Measurements from ENCODE around the gene MCM5. TPM values are rescaled to one million over a fixed set of nuclear protein-coding genes. Genes with fewer than 3 reads are reported as not detected.

The MCM5 gene
- total RNA-seq, 4 donors from 2014 or later: 16.5 to 102 (median 21.5) TPM

DNA sequence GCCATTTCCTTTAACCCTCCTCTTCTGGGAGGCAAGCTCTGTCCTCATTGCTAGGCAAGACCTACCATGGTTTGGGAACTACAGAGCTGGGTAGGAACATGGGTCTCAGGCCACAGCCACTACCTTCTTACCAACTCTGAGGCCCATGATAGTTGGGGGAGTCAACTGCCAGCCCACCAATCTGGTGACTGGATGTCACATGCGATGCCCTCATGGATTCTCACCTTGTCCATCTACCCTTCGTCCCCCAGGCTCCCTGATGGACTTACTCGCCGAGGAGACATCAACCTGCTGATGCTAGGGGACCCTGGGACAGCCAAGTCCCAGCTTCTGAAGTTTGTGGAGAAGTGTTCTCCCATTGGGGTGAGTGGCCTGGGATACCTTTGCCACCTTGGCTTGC, 13.7 kb downstream of the MCM5 start:
- H3K27ac ChIP-seq: no peak overlapping the region
- H3K4me3 ChIP-seq: no peak overlapping the region
- H3K27me3 ChIP-seq: no peaks in the 10 kb centered on the region
- peaks cover 0 to 11% (median 3%) of the 10 kb centered on the region in 4 donors for H3K4me1 ChIP-seq
- no peaks in the 10 kb centered on the region for H3K9me3 ChIP-seq
- TF ChIP-seq POLR2A (IDR thresholded peaks at IDR 0.05): no peak
- no peak for TF ChIP-seq CTCF (IDR thresholded peaks at IDR 0.05)
- no peak for DNase-seq
- peaks cover 0 to 85% (median 0%) of the 10 kb centered on the region in 3 donors for H3K36me3 ChIP-seq

- Histone ChIP-seq H3K27ac (no peak overlapping the region), H3K36me3 (peaks cover 0 to 87% (median 0%) of the 10 kb centered on the region in 3 donors), H3K27me3 (no peaks in the 10 kb centered on the region), H3K4me3 (no peak overlapping the region), H3K4me1 (no peaks in the 10 kb centered on the region), H3K9me3 (no peaks in the 10 kb centered on the region)
- DNase-seq: no peak
- no peak for TF ChIP-seq POLR2A (IDR thresholded peaks at IDR 0.05)
- no peak for TF ChIP-seq CTCF (IDR thresholded peaks at IDR 0.05)
These were observed 17.7 kb downstream of the MCM5 start for GRCh38 chr22:35417606-35418005.

- Histone ChIP-seq H3K27ac (no peak overlapping the region), H3K36me3 (peaks cover 0 to 88% (median 0%) of the 10 kb centered on the region in 3 donors), H3K4me3 (no peak overlapping the region), H3K4me1 (no peaks in the 10 kb centered on the region), H3K9me3 (no peaks in the 10 kb centered on the region), H3K27me3 (no peaks in the 10 kb centered on the region)
- DNase-seq: no peak
- TF ChIP-seq POLR2A (IDR thresholded peaks at IDR 0.05): no peak
- TF ChIP-seq CTCF (IDR thresholded peaks at IDR 0.05): no peak
These were observed 18.1 kb downstream of the MCM5 start for GRCh38 chr22:35418088-35418487.

- H3K27me3 ChIP-seq: no peaks in the 10 kb centered on the region
- no peaks in the 10 kb centered on the region for H3K4me1 ChIP-seq
- H3K27ac ChIP-seq: no peak overlapping the region
- H3K4me3 ChIP-seq: no peak overlapping the region
- no peak for DNase-seq
- TF ChIP-seq CTCF (IDR thresholded peaks at IDR 0.05): no peak
- TF ChIP-seq POLR2A (IDR thresholded peaks at IDR 0.05): no peak
- H3K9me3 ChIP-seq: no peaks in the 10 kb centered on the region
- peaks cover 0 to 88% (median 0%) of the 10 kb centered on the region in 3 donors for H3K36me3 ChIP-seq
These were observed 18.8 kb downstream of the MCM5 start for GRCh38 chr22:35418731-35419130.

- Histone ChIP-seq H3K4me1 (no peaks in the 10 kb centered on the region), H3K36me3 (peaks cover 0 to 87% (median 0%) of the 10 kb centered on the region in 3 donors), H3K9me3 (no peaks in the 10 kb centered on the region), H3K27me3 (no peaks in the 10 kb centered on the region), H3K27ac (no peak overlapping the region), H3K4me3 (no peak overlapping the region)
- no peak for DNase-seq
- TF ChIP-seq CTCF (IDR thresholded peaks at IDR 0.05) (no peak), POLR2A (IDR thresholded peaks at IDR 0.05) (no peak)
These were observed 19.8 kb downstream of the MCM5 start for GRCh38 chr22:35419756-35420155.

DNA sequence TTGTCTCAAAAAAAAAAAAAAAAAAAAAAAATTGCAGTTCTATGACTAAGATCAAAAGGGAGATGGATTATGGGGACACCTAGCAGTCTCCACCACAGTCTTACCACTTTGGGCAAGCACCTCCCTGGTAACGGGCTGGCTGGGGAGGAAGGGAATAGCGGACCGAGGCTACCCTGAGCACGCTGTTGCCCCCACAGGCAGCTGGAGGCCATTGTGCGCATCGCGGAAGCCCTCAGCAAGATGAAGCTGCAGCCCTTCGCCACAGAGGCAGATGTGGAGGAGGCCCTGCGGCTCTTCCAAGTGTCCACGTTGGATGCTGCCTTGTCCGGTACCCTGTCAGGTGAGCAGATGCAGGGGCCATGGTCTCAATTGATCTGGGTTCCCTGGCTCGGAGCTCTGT, 21.2 kb downstream of the MCM5 start:
- no peaks in the 10 kb centered on the region for H3K27me3 ChIP-seq
- H3K4me3 ChIP-seq: no peak overlapping the region
- H3K9me3 ChIP-seq: no peaks in the 10 kb centered on the region
- TF ChIP-seq POLR2A (IDR thresholded peaks at IDR 0.05) (no peak), CTCF (IDR thresholded peaks at IDR 0.05) (no peak)
- no peak overlapping the region for H3K27ac ChIP-seq
- DNase-seq: no peak
- H3K36me3 ChIP-seq: peaks cover 0 to 74% (median 0%) of the 10 kb centered on the region in 3 donors
- H3K4me1 ChIP-seq: no peaks in the 10 kb centered on the region
